ENCODE data around the gene AMBRA1. TPM values are rescaled to one million over a fixed set of nuclear protein-coding genes. Genes with fewer than 3 reads are reported as not detected.

The AMBRA1 gene
- total and polyA plus RNA-seq, 2 donors (not counting 3 experiments of a cell fraction or from before 2014, with no cell fraction given): 18.4 to 32.4 TPM

- H3K79me2 ChIP-seq (ENCODE audit: control insufficient read depth, insufficient read depth, low read length): no peaks in the 10 kb centered on the region
- TF ChIP-seq, protein P1, sequence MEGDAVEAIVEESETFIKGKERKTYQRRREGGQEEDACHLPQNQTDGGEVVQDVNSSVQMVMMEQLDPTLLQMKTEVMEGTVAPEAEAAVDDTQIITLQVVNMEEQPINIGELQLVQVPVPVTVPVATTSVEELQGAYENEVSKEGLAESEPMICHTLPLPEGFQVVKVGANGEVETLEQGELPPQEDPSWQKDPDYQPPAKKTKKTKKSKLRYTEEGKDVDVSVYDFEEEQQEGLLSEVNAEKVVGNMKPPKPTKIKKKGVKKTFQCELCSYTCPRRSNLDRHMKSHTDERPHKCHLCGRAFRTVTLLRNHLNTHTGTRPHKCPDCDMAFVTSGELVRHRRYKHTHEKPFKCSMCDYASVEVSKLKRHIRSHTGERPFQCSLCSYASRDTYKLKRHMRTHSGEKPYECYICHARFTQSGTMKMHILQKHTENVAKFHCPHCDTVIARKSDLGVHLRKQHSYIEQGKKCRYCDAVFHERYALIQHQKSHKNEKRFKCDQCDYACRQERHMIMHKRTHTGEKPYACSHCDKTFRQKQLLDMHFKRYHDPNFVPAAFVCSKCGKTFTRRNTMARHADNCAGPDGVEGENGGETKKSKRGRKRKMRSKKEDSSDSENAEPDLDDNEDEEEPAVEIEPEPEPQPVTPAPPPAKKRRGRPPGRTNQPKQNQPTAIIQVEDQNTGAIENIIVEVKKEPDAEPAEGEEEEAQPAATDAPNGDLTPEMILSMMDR (IDR thresholded peaks at IDR 0.05; ENCODE audit: extremely low read depth in 1 of 2, insufficient read depth in 1 of 2, low read depth in 1 of 2, low read length in 2 of 2): no peak
- TF ChIP-seq GATA2 (IDR thresholded peaks at IDR 0.05; ENCODE audit: insufficient read depth, insufficient read length, low read depth, low read length) (no peak), FOS (IDR thresholded peaks at IDR 0.05; ENCODE audit: borderline replicate concordance, insufficient read depth, low read length) (no peak), MYC (IDR thresholded peaks at IDR 0.05; ENCODE audit: low read depth, low read length) (no peak), MAX (IDR thresholded peaks at IDR 0.05; ENCODE audit: insufficient read depth, insufficient read length) (no peak), POLR2AphosphoS5 (IDR thresholded peaks at IDR 0.05; ENCODE audit: insufficient read depth, low read depth, low read length) (no peak), EZH2 (IDR thresholded peaks at IDR 0.05; ENCODE audit: borderline replicate concordance, low read depth, low read length, severe bottlenecking) (no peak), JUN (IDR thresholded peaks at IDR 0.05; ENCODE audit: borderline replicate concordance, insufficient read depth, insufficient read length, low read depth) (no peak), POLR2A (IDR thresholded peaks at IDR 0.05; ENCODE audit: low read depth, low read length) (no peak)
- H3K9ac ChIP-seq (replicated peaks; ENCODE audit: extremely low read depth, insufficient read depth, low read length): no peak overlapping the region
- no peak overlapping the region for H3K4me2 ChIP-seq (ENCODE audit: insufficient read depth, low read length)
- ChIA-PET CTCF (interaction anchor here (0.6 kb wide), 1 partner anchor 236 kb away, joined by 4 read pairs; no protein-coding TSS in a partner anchor), POLR2A (interaction anchor here (0.7 kb wide), 1 partner anchor 11 kb away, joined by 3 read pairs; no protein-coding TSS in a partner anchor)
- FAIRE-seq (no peak), DNase-seq (ENCODE audit: low read depth, low spot score) (no peak)
- H3K4me3 ChIP-seq (replicated peaks in 1 of 3; ENCODE audit: insufficient read depth in 1 of 3, low read depth in 1 of 3, low read length in 3 of 3): no peak overlapping the region
- no peaks in the 10 kb centered on the region for H3K36me3 ChIP-seq (ENCODE audit: control insufficient read depth in 2 of 2, extremely low read depth in 1 of 2, insufficient read depth in 2 of 2, low read length in 2 of 2)
- H3K4me1 ChIP-seq (ENCODE audit: control insufficient read depth, extremely low read depth, insufficient read depth, low read length): no peaks in the 10 kb centered on the region
- no TSS peak for BruUV-seq (replicated peaks)
- dilution Hi-C loops (cut with MboI; ENCODE audit: extremely low pct_ligation_motif_present, low sequenced_read_pairs): no loop called here
- no peak overlapping the region for H2AFZ ChIP-seq (ENCODE audit: low read depth, low read length)
- H3K27me3 ChIP-seq (ENCODE audit: control insufficient read depth in 2 of 2, insufficient read depth in 2 of 2, low read length in 2 of 2): no peaks in the 10 kb centered on the region
- no peaks in the 10 kb centered on the region for H3K9me1 ChIP-seq (replicated peaks; ENCODE audit: control insufficient read depth, extremely low read depth, insufficient read depth, low read length)
- intact Hi-C loops (cut with micrococcal nuclease): no loop called here
- H3K27ac ChIP-seq (ENCODE audit: insufficient read depth, low read depth, low read length): no peak overlapping the region
- no peaks in the 10 kb centered on the region for H4K20me1 ChIP-seq (replicated peaks; ENCODE audit: control insufficient read depth, extremely low read depth, insufficient read depth, low read length)
- no peaks in the 10 kb centered on the region for H3K9me3 ChIP-seq (replicated peaks; ENCODE audit: control insufficient read depth, insufficient read depth, low read length)
Measured at GRCh38 chr11:46604796-46605195, 11.0 kb upstream of the AMBRA1 start.
